IMR-90 (cell line): ENCODE measurements around the gene HIPK3. TPM values are rescaled to one million over a fixed set of nuclear protein-coding genes. Genes with fewer than 3 reads are reported as not detected.

ENCODE experiments used
- ATAC-seq: fragments of 200-7000 bp; cut with Tn5 transposase; 2 replicates; pipeline ENCODE4 v1.9.1; 2020; ENCODE audit warnings: low read depth, mild to moderate bottlenecking, moderate library complexity
- BruUV-seq: library from RNA; stranded (reverse); fragments of 400-500 nt; replicated peaks from 2 replicates; lab custom pipeline; 2021; lab: Mats Ljungman, UMichigan
- CTCF ChIA-PET: fragments of 300-600 bp; formaldehyde crosslinking; extraction: SDS; loops from one replicate; lab custom pipeline; 2021; ENCODE audit warnings: antibody characterized with exemption; lab: Yijun Ruan, JAX
- POLR2A ChIA-PET: fragments of 300-600 bp; sonication (Branson Sonifier 250); formaldehyde crosslinking; loops from one replicate; lab custom pipeline; 2022; ENCODE audit warnings: antibody characterized with exemption; ENCODE audit not compliant: unreplicated experiment; lab: Charles Lee
- DNase-seq: peaks from one replicate; pipeline ENCODE4 v3.0.0; 2013
- H2AFZ ChIP-seq: replicated peaks from 2 replicates; pipeline ENCODE3; 2013; ENCODE audit warnings: low read length, mild to moderate bottlenecking; ENCODE audit not compliant: poor library complexity
- H2AK5ac ChIP-seq: 2 replicates; pipeline ENCODE4 v1.6.1; 2013; ENCODE audit warnings: low read depth, low read length, inconsistent platforms
- H2AK9ac ChIP-seq: replicated peaks from 2 replicates; pipeline ENCODE3; 2013; ENCODE audit warnings: mild to moderate bottlenecking, low read depth, low read length, moderate library complexity; ENCODE audit not compliant: poor library complexity
- H2BK120ac ChIP-seq: 2 replicates; pipeline ENCODE4 v1.6.1; 2013; ENCODE audit warnings: low read depth, low read length, inconsistent platforms
- H2BK15ac ChIP-seq: 3 replicates; pipeline ENCODE4 v1.6.1; 2013; ENCODE audit warnings: low read depth, low read length, inconsistent platforms
- H2BK20ac ChIP-seq: 2 replicates; pipeline ENCODE4 v1.6.1; 2013; ENCODE audit warnings: low read depth, mild to moderate bottlenecking, inconsistent platforms, low read length, moderate library complexity
- H2BK5ac ChIP-seq: 2 replicates; pipeline ENCODE4 v1.6.1; 2013; ENCODE audit warnings: mild to moderate bottlenecking, low read depth, low read length, inconsistent platforms; ENCODE audit not compliant: poor library complexity, severe bottlenecking
- H3K14ac ChIP-seq: replicated peaks from 2 replicates; pipeline ENCODE4 v1.6.1; 2013; ENCODE audit warnings: low read depth, low read length, inconsistent platforms
- H3K18ac ChIP-seq: 2 replicates; pipeline ENCODE4 v1.6.1; 2013; ENCODE audit warnings: low read depth, low read length, control low read depth
- H3K23ac ChIP-seq: 2 replicates; pipeline ENCODE4 v1.6.1; 2013; ENCODE audit warnings: low read depth, low read length, inconsistent platforms
- H3K27ac ChIP-seq: 2 replicates; pipeline ENCODE4 v1.5.1; 2013; ENCODE audit warnings: mild to moderate bottlenecking, control low read depth, low read length; ENCODE audit not compliant: insufficient read depth
- H3K27me3 ChIP-seq: 2 replicates; pipeline ENCODE4 v1.6.1; 2013; ENCODE audit warnings: low read length; ENCODE audit not compliant: control insufficient read depth, insufficient read depth
- H3K36me3 ChIP-seq: 2 replicates; pipeline ENCODE4 v1.6.1; 2013; ENCODE audit warnings: low read length, mixed read lengths; ENCODE audit not compliant: control insufficient read depth, insufficient read depth
- H3K4ac ChIP-seq: 2 replicates; pipeline ENCODE4 v1.6.1; 2013; ENCODE audit warnings: low read depth, low read length, inconsistent platforms
- H3K4me1 ChIP-seq: 2 replicates; pipeline ENCODE4 v1.6.1; 2013; ENCODE audit warnings: low read length, mixed read lengths; ENCODE audit not compliant: control insufficient read depth, insufficient read depth
- H3K4me2 ChIP-seq: 2 replicates; pipeline ENCODE4 v1.6.1; 2013; ENCODE audit warnings: low read depth, mild to moderate bottlenecking, control low read depth, low read length, moderate library complexity
- H3K4me3 ChIP-seq: 2 replicates; pipeline ENCODE4 v1.5.1; 2013; ENCODE audit warnings: low read depth, mild to moderate bottlenecking, control low read depth, low read length, moderate library complexity; ENCODE audit not compliant: insufficient read depth
- H3K56ac ChIP-seq: 2 replicates; pipeline ENCODE4 v1.6.1; 2013; ENCODE audit warnings: low read length, inconsistent platforms; ENCODE audit not compliant: insufficient read depth; ENCODE audit errors: extremely low read depth
- H3K79me1 ChIP-seq, 2 experiments: 2 replicates each; pipeline ENCODE4 v1.6.1; 2013; ENCODE audit warnings: low read length in 2 of 2, inconsistent platforms in 1 of 2, low read depth in 1 of 2
- H3K9ac ChIP-seq: 2 replicates; pipeline ENCODE4 v1.6.1; 2013; ENCODE audit warnings: low read depth, low read length, control low read depth
- H3K9me1 ChIP-seq: 2 replicates; pipeline ENCODE4 v1.6.1; 2013; ENCODE audit warnings: low read length, inconsistent platforms; ENCODE audit not compliant: insufficient read depth
- H3K9me3 ChIP-seq: 2 replicates; pipeline ENCODE4 v1.6.1; 2013; ENCODE audit warnings: low read length; ENCODE audit not compliant: control insufficient read depth, insufficient read depth
- H4K20me1 ChIP-seq: 2 replicates; pipeline ENCODE4 v1.6.1; 2013; ENCODE audit warnings: low read length, inconsistent platforms; ENCODE audit not compliant: insufficient read depth
- H4K5ac ChIP-seq: 2 replicates; pipeline ENCODE4 v1.6.1; 2013; ENCODE audit warnings: mild to moderate bottlenecking, low read depth, low read length, control low read depth
- H4K8ac ChIP-seq, 2 experiments: 2 replicates each; pipeline ENCODE4 v1.6.1; 2013; ENCODE audit warnings: low read depth in 2 of 2, low read length in 2 of 2, control low read depth in 1 of 2, inconsistent platforms in 1 of 2
- H4K91ac ChIP-seq: 2 replicates; pipeline ENCODE4 v1.6.1; 2013; ENCODE audit warnings: low read depth, low read length, inconsistent platforms; ENCODE audit not compliant: insufficient read depth
- CEBPB ChIP-seq: IDR thresholded peaks from 2 replicates; pipeline ENCODE4 v1.6.1; 2012; ENCODE audit warnings: low read depth, low read length, improper control_type of control experiment
- MXI1 ChIP-seq: IDR thresholded peaks from 2 replicates; pipeline ENCODE4 v1.6.1; 2012; ENCODE audit warnings: low read depth, mild to moderate bottlenecking, low read length, moderate library complexity, borderline replicate concordance
- RCOR1 ChIP-seq: IDR thresholded peaks from 2 replicates; pipeline ENCODE4 v1.6.1; 2012; ENCODE audit warnings: mild to moderate bottlenecking, low read length, improper control_type of control experiment; ENCODE audit not compliant: insufficient replicate concordance
- WGBS, 2 experiments: methylation state at CpG; one replicate each; pipeline versions ENCODE4 v1.1.5 to v1.1.7; 2013; ENCODE audit warnings: missing lambda C conversion rate in 2 of 2; ENCODE audit not compliant: insufficient read length in 1 of 2; ENCODE audit errors: extremely low coverage in 2 of 2; 5-methylcytosine and 5-hydroxymethylcytosine counted together
- dilution Hi-C: fragments of 300-500 bp; cut with HindIII; formaldehyde crosslinking; loops from one replicate; pipeline ENCODE4 v1.14.3; 2018; ENCODE audit warnings: low sequenced_read_pairs; ENCODE audit not compliant: unreplicated experiment
- in situ Hi-C: fragments of 300-500 bp; cut with MboI; formaldehyde crosslinking; loops from 3 replicates; pipeline ENCODE4 v1.14.3; 2019; ENCODE audit warnings: low sequenced_read_pairs, inconsistent platforms, mixed read lengths
- intact Hi-C: fragments of 100-400 bp; cut with micrococcal nuclease; formaldehyde crosslinking; loops from 2 replicates; pipeline ENCODE4 v1.10.0; 2022
- polyA plus RNA-seq, 3 experiments: library from polyadenylated mRNA; depleted of rRNA; stranded (reverse); fragments of >200 nt; gene quantifications; 2 replicates each; pipeline ENCODE4 v1.2.3, GENCODE V29; 2012; ENCODE audit warnings: low replicate concordance in 1 of 3
- total RNA-seq: library from RNA; depleted of rRNA; stranded (reverse); fragments of >200 nt; gene quantifications from 2 replicates; pipeline ENCODE4 v1.2.3, GENCODE V29; 2012

HIPK3 gene
- total and polyA plus RNA-seq, 2 of the 4 experiments (the other 2 are of a cell fraction), result 8.3 to 103 TPM

- Histone ChIP-seq H3K9me3 (no peaks in the 10 kb centered on the region), H3K9me1 (no peaks in the 10 kb centered on the region), H3K4me2 (peak overlapping the region; percentile 42; the same call in 1 of the 2 replicates), H3K79me1 (no peaks in the 10 kb centered on the region), H2AK9ac (no peak overlapping the region), H3K27ac (peak overlapping the region; percentile 32; the same call in 1 of the 2 replicates), H3K18ac (no peak overlapping the region; the same call in 1 of the 2 replicates), H4K20me1 (no peaks in the 10 kb centered on the region), H2BK5ac (peak overlapping the region; percentile 39), H3K23ac (no peak overlapping the region), H3K56ac (no peak overlapping the region), H3K9ac (no peak overlapping the region), H3K36me3 (no peaks in the 10 kb centered on the region), H2BK120ac (no peak overlapping the region), H3K4me3 (no peak overlapping the region), H4K91ac (0 out of 2 replicates have a peak overlapping the region, but pooled peaks have one; percentile 16), H4K8ac (no peak overlapping the region), H3K14ac (no peak overlapping the region; the same call in 1 of the 2 replicates), H3K27me3 (no peaks in the 10 kb centered on the region), H3K4ac (peak overlapping the region; percentile 42; the same call in 1 of the 2 replicates), H2BK20ac (peak overlapping the region; percentile 48; the same call in 1 of the 2 replicates), H2AK5ac (no peak overlapping the region), H4K5ac (no peak overlapping the region), H2AFZ (no peak overlapping the region), H3K4me1 (peaks cover 2% of the 10 kb centered on the region; the same call in 1 of the 2 replicates), H2BK15ac (no peak overlapping the region; the same call in 2 of the 3 replicates)
- no TSS peak for BruUV-seq
- intact Hi-C loops (no loop called here), dilution Hi-C loops (no loop called here), in situ Hi-C loops (no loop called here)
- peak; percentile 68 for DNase-seq
- TF ChIP-seq MXI1 (no peak), RCOR1 (no peak), CEBPB (peak; percentile 85)
- ATAC-seq, result peak; percentile 59
- CTCF ChIA-PET, result no interaction called here
- WGBS, 2 experiments, result no CpG with 5 or more reads among the region's 2 CpGs
- POLR2A ChIA-PET, result no interaction called here
These were observed 29.5 kb upstream of the HIPK3 start for GRCh38 chr11:33227578-33228261.
